ENCODE measurements around the gene CTXN3.

GRCh38 chr5:127702434-127702833 lies 53.6 kb downstream of the CTXN3 start:
- TF ChIP-seq CTCF (IDR thresholded peaks at IDR 0.05) (no peak), POLR2A (IDR thresholded peaks at IDR 0.05) (no peak)
